GM12878 (cell line): Measurements from ENCODE around the gene IL17RB. TPM values are rescaled to one million over a fixed set of nuclear protein-coding genes. Genes with fewer than 3 reads are reported as not detected.

Experiments
- ATAC-seq: fragments of 200-7000 bp; cut with Tn5 transposase; 3 replicates; pipeline ENCODE4 v1.9.1; 2020; ENCODE audit warnings: mild to moderate bottlenecking, moderate library complexity
- BruUV-seq: library from RNA; stranded (reverse); fragments of 400-500 nt; replicated peaks from 2 replicates; lab custom pipeline; 2021; lab: Mats Ljungman, UMichigan
- CTCF ChIA-PET: fragments of 300-600 bp; sonication (Branson Sonifier 250); formaldehyde crosslinking; extraction: SDS; loops from one replicate; lab custom pipeline; 2021; ENCODE audit warnings: inconsistent platforms; lab: Yijun Ruan, JAX
- POLR2A ChIA-PET: fragments of 350-600 bp; formaldehyde crosslinking; extraction: SDS; loops from one replicate; lab custom pipeline; 2021; ENCODE audit warnings: inconsistent platforms; lab: Charles Lee
- RAD21 ChIA-PET: fragments of 300-600 bp; sonication (Branson Sonifier 250); formaldehyde crosslinking; loops from one replicate; lab custom pipeline; 2023; ENCODE audit warnings: antibody characterized with exemption; ENCODE audit not compliant: unreplicated experiment; lab: Charles Lee
- SMC1A ChIA-PET: fragments of 300-600 bp; sonication (Branson Sonifier 250); formaldehyde crosslinking; loops from one replicate; lab custom pipeline; 2023; ENCODE audit not compliant: unreplicated experiment, uncharacterized antibody; lab: Charles Lee
- DNase-seq: peaks from one replicate; pipeline ENCODE4 v3.0.0-alpha.2; 2011; ENCODE audit warnings: low read depth, low spot score
- FAIRE-seq: peaks from 3 replicates; lab custom pipeline; 2011; peaks lifted over from hg19 to GRCh38; lab: Jason Lieb, UNC
- H2AFZ ChIP-seq: 2 replicates; pipeline ENCODE4 v1.6.0; 2011; ENCODE audit warnings: low read depth, low read length, control low read depth; ENCODE audit not compliant: control insufficient read depth
- H3K27ac ChIP-seq: 2 replicates; pipeline ENCODE4 v1.5.1; 2011; ENCODE audit warnings: control low read depth; ENCODE audit not compliant: control insufficient read depth, insufficient read depth
- H3K27me3 ChIP-seq, 2 experiments: replicated peaks in 1 of 2; 2 replicates each; pipeline versions ENCODE4 v1.6.0 to v1.6.1; 2011; ENCODE audit warnings: low read length in 1 of 2; ENCODE audit not compliant: control insufficient read depth in 2 of 2, insufficient read depth in 2 of 2
- H3K36me3 ChIP-seq, 2 experiments: 2 replicates each; pipeline ENCODE4 v1.5.1; 2011; ENCODE audit warnings: low read length in 1 of 2; ENCODE audit not compliant: control insufficient read depth in 2 of 2, insufficient read depth in 2 of 2
- H3K4me1 ChIP-seq: 2 replicates; pipeline ENCODE4 v1.6.1; 2011; ENCODE audit warnings: mild to moderate bottlenecking, low read length, moderate library complexity, mixed read lengths; ENCODE audit not compliant: control insufficient read depth, insufficient read depth
- H3K4me2 ChIP-seq: 2 replicates; pipeline ENCODE4 v1.6.0; 2011; ENCODE audit warnings: control low read depth; ENCODE audit not compliant: control insufficient read depth, insufficient read depth
- H3K4me3 ChIP-seq: fragments of 200-600 bp; sonication (generic); 2 replicates; pipeline ENCODE4 v1.5.1; 2016
- H3K79me2 ChIP-seq: 2 replicates; pipeline ENCODE4 v1.6.0; 2011; ENCODE audit warnings: low read length; ENCODE audit not compliant: control insufficient read depth, insufficient read depth
- H3K9ac ChIP-seq: 2 replicates; pipeline ENCODE4 v1.8.0; 2011; ENCODE audit warnings: low read length, control low read depth, mixed read lengths; ENCODE audit not compliant: control insufficient read depth, insufficient read depth
- H3K9me3 ChIP-seq: replicated peaks from 3 replicates; pipeline ENCODE4 v1.5.1; 2011; ENCODE audit warnings: mild to moderate bottlenecking, low read length; ENCODE audit not compliant: control insufficient read depth, insufficient read depth
- H4K20me1 ChIP-seq: 2 replicates; pipeline ENCODE4 v1.6.0; 2011; ENCODE audit not compliant: control insufficient read depth, insufficient read depth
- ATF2 ChIP-seq: IDR thresholded peaks from 2 replicates; pipeline ENCODE4 v1.6.1; 2012; ENCODE audit warnings: low read length, inconsistent platforms
- CEBPB ChIP-seq, 2 experiments: fragments of 150-350 bp in 1 of 2; IDR thresholded peaks; 2 replicates each; pipeline ENCODE4 v1.6.1; 2012 to 2014; ENCODE audit warnings: low read depth in 2 of 2, low read length in 2 of 2, borderline replicate concordance in 1 of 2, inconsistent platforms in 1 of 2
- CREB1 ChIP-seq: IDR thresholded peaks from 2 replicates; pipeline ENCODE4 v1.6.1; 2012; ENCODE audit warnings: low read depth, mild to moderate bottlenecking, inconsistent platforms
- CTCF ChIP-seq, 3 experiments: IDR thresholded peaks in 2 of 3; conservative IDR thresholded peaks in 1 of 3; 2 replicates each; pipeline ENCODE4 v1.5.1; 2011; ENCODE audit warnings: low read depth in 3 of 3, low read length in 3 of 3, mild to moderate bottlenecking in 3 of 3, control low read depth in 2 of 3, moderate library complexity in 2 of 3, inconsistent platforms in 1 of 3, mixed read lengths in 1 of 3; ENCODE audit not compliant: control insufficient read depth in 2 of 3, insufficient read depth in 1 of 3; ENCODE audit errors: extremely low read depth in 1 of 3
- EGR1 ChIP-seq, 2 experiments: IDR thresholded peaks; 1 replicate in 1 of 2; 2 replicates in 1 of 2; pipeline ENCODE4 v1.6.1; 2011 to 2012; ENCODE audit warnings: low read depth in 2 of 2, low read length in 2 of 2, borderline replicate concordance in 1 of 2, mild to moderate bottlenecking in 1 of 2, moderate library complexity in 1 of 2
- FOXK2 ChIP-seq: fragments of 450-650 bp; IDR thresholded peaks from 2 replicates; pipeline ENCODE4 v1.6.1; 2017; ENCODE audit warnings: mild to moderate bottlenecking, moderate library complexity
- HDAC2 ChIP-seq: fragments of 200-600 bp; sonication (generic); IDR thresholded peaks from 2 replicates; pipeline ENCODE4 v1.6.1; 2017
- HSF1 ChIP-seq: fragments of 150-350 bp; IDR thresholded peaks from 2 replicates; pipeline ENCODE4 v1.6.1; 2014; ENCODE audit warnings: mild to moderate bottlenecking, low read depth, low read length
- PAX5 ChIP-seq: IDR thresholded peaks from 2 replicates; pipeline ENCODE4 v1.6.1; 2011; ENCODE audit warnings: low read depth, low read length, borderline replicate concordance
- SP1 ChIP-seq: IDR thresholded peaks from one replicate; pipeline ENCODE4 v1.6.1; 2011; ENCODE audit warnings: low read depth, low read length
- SREBF2 ChIP-seq: IDR thresholded peaks from 2 replicates; pipeline ENCODE4 v1.6.1; 2012; ENCODE audit warnings: mild to moderate bottlenecking, low read length
- STAT1 ChIP-seq: fragments of 450-650 bp; conservative IDR thresholded peaks from 2 replicates; pipeline ENCODE4 v1.6.1; 2014; ENCODE audit warnings: antibody characterized with exemption, mild to moderate bottlenecking
- WGBS: methylation state at CpG from one replicate; pipeline ENCODE4 v1.1.6; 2016; ENCODE audit warnings: low lambda C conversion rate; ENCODE audit not compliant: insufficient replicate concordance, insufficient coverage; ENCODE audit errors: missing lambda C conversion rate; 5-methylcytosine and 5-hydroxymethylcytosine counted together
- in situ Hi-C: fragments of 300-500 bp; cut with MboI; formaldehyde crosslinking; loops from 9 replicates; pipeline ENCODE4 v1.14.3; 2018; ENCODE audit warnings: mixed read lengths
- intact Hi-C: fragments of 100-400 bp; cut with micrococcal nuclease; formaldehyde crosslinking; loops from one replicate; pipeline ENCODE4 v1.14.2; 2022; ENCODE audit not compliant: unreplicated experiment
- polyA plus RNA-seq, 11 experiments: library from polyadenylated mRNA; depleted of rRNA in 4 of 11; unstranded in 6 of 11; stranded (reverse) in 5 of 11; fragments of >200 nt; fragmentation: Nextera tagmentation in 4 of 11; fragmentation: Illumina TruSeq in 1 of 11; extraction: Ambion mirVana in 4 of 11; extraction: Trizol in 1 of 11; gene quantifications; 1 replicate in 1 of 11; 2 replicates in 10 of 11; pipeline versions ENCODE4 v1.2.1 to v1.2.3, GENCODE V29; 2011 to 2016; ENCODE audit warnings: inconsistent platforms in 2 of 11, missing spikeins in 2 of 11, low read depth in 1 of 11
- total RNA-seq, 4 experiments: library from RNA; depleted of rRNA in 3 of 4; stranded (reverse); fragments of >200 nt in 3 of 4; fragmentation: Illumina TruSeq in 1 of 4; extraction: Trizol in 1 of 4; gene quantifications; 2 replicates each; pipeline versions ENCODE4 v1.2.1 to v1.2.3, GENCODE V29; 2013 to 2021

The IL17RB gene
- total and polyA plus RNA-seq, 10 of the 15 experiments (the other 5 are each of a cell fraction or from before 2014, with no cell fraction given), result 1.9 to 17.2 (median 2.9) TPM

GRCh38 chr3:53902067-53902466 is 55.7 kb downstream of the IL17RB start:
- WGBS, result 0% methylated on average over 1 of the region's 1 CpG
- Histone ChIP-seq H2AFZ (no peak overlapping the region), H3K9ac (no peak overlapping the region), H3K27me3 (no peaks in the 10 kb centered on the region), H3K27ac (no peak overlapping the region), H3K4me1 (no peaks in the 10 kb centered on the region), H3K9me3 (no peaks in the 10 kb centered on the region; the same call in 2 of the 3 replicates), H3K4me3 (no peak overlapping the region), H4K20me1 (no peaks in the 10 kb centered on the region), H3K4me2 (no peak overlapping the region), H3K36me3 (no peaks in the 10 kb centered on the region), H3K79me2 (no peaks in the 10 kb centered on the region)
- ChIA-PET CTCF (interaction anchor here (0.7 kb wide), 1 partner anchor 471 kb away, joined by 3 read pairs; no protein-coding TSS in a partner anchor), SMC1A (no interaction called here), POLR2A (no interaction called here), RAD21 (no interaction called here)
- intact Hi-C loops (no loop called here), in situ Hi-C loops (no loop called here)
- FAIRE-seq (no peak), DNase-seq (no peak), ATAC-seq (no peak)
- no TSS peak for BruUV-seq
- TF ChIP-seq SREBF2, result no peak
- TF ChIP-seq CEBPB (IDR thresholded peaks at IDR 0.05; ENCODE audit: borderline replicate concordance in 1 of 2, low read depth in 2 of 2, low read length in 2 of 2), result no peak
- TF ChIP-seq PAX5, result no peak
- TF ChIP-seq HDAC2, result no peak
- TF ChIP-seq EGR1 (IDR thresholded peaks at IDR 0.05; ENCODE audit: borderline replicate concordance in 1 of 2, low read depth in 2 of 2, low read length in 2 of 2), result no peak
- no peak for TF ChIP-seq CTCF (IDR thresholded peaks at IDR 0.05 in 2 of 3, conservative IDR thresholded peaks at IDR 0.05 in 1 of 3; ENCODE audit: control insufficient read depth in 2 of 3, extremely low read depth in 1 of 3, insufficient read depth in 1 of 3, low read depth in 3 of 3, low read length in 3 of 3)
- TF ChIP-seq CREB1, result no peak
- TF ChIP-seq STAT1, result no peak
- no peak for TF ChIP-seq ATF2
- TF ChIP-seq HSF1, result no peak
- TF ChIP-seq SP1, result no peak
- TF ChIP-seq FOXK2, result no peak
